GM12891 (cell line): ENCODE data around the gene BRIP1.
"Not testable (repeated sequence)": the region's sequence is repeated elsewhere in the genome, so short reads cannot be mapped to it uniquely, and the experiment has no call there.

ENCODE experiments used
- DNase-seq: peaks from one replicate; pipeline ENCODE4 v3.0.0; 2011; ENCODE audit warnings: low spot score; ENCODE audit not compliant: insufficient read length
- FAIRE-seq: peaks from 2 replicates; lab custom pipeline; 2011; peaks lifted over from hg19 to GRCh38; lab: Jason Lieb, UNC
- PAX5 ChIP-seq: IDR thresholded peaks from 2 replicates; pipeline ENCODE4 v1.6.1; 2011; ENCODE audit warnings: low read length, moderate library complexity, mild to moderate bottlenecking; ENCODE audit not compliant: insufficient read depth, severe bottlenecking
- POLR2A ChIP-seq: IDR thresholded peaks from 2 replicates; pipeline ENCODE4 v1.6.1; 2011; ENCODE audit warnings: low read depth, low read length, control low read depth
- POLR2AphosphoS5 ChIP-seq: IDR thresholded peaks from 2 replicates; pipeline ENCODE4 v1.6.1; 2011; ENCODE audit warnings: low read depth, low read length, control low read depth
- POU2F2 ChIP-seq: IDR thresholded peaks from 2 replicates; pipeline ENCODE4 v1.6.1; 2011; ENCODE audit warnings: low read depth, mild to moderate bottlenecking, control low read depth, low read length, moderate library complexity
- SPI1 ChIP-seq: IDR thresholded peaks from 2 replicates; pipeline ENCODE4 v1.6.1; 2011; ENCODE audit warnings: low read depth, low read length, control low read depth
- TAF1 ChIP-seq: IDR thresholded peaks from 2 replicates; pipeline ENCODE4 v1.6.1; 2011; ENCODE audit warnings: low read depth, low read length, control low read depth

Gene BRIP1

DNA sequence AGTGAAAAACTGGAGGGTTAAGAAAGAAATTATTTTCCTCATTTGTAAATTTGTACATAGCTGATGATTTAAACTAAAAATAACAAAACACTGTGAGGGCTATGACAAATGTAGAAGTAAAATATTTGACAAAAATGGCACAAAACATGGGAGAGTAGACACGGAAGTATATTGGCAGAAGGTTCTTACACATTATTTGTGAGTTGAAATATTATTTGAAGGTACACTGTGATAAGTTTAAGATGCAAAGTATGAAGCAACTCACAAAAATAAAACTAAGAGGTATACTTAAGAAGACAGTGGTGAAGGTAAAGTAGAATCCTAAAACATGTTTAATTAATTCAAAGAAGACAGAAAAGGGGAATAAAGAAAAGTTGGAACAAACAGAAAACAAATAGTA, 34.6 kb downstream of the BRIP1 start:
- TF ChIP-seq SPI1 (no peak), POLR2AphosphoS5 (no peak), POLR2A (no peak), PAX5 (no peak), TAF1 (no peak), POU2F2 (no peak)
- DNase-seq (no peak), FAIRE-seq (no peak)

DNA sequence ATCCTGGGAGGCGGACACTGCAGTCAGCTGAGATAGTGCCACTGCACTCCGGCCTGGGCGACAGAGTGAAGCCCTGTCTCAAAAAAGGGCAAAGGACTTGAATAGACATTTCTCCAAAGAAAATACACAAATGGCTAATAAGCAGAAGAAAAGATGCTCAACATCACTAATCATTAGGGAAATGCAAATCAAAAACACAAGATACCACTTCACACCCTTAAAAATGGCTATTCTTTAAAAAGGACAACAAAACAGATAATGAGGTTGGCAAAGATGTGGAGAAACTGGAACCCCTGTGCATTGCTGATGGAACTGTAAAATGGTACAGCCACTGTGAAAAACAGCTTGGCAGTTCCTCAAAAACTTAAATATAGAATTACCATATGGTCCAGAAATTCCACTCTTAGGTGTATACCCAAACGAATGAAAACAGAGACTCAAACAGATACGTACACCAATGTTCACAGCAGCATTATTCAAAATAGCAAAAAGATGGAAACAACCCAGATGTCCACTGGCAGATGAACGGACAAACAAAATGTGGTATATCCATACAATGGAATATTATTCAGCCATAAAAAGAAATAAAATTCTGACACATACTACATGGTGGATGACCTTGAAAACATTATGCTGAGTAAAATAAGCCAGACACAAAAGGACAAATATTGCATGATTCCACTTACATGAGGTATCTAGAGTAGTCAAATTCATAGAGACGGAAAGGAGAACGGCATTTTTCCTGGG, 35.5 kb downstream of the BRIP1 start:
- no peak for TF ChIP-seq POU2F2
- TF ChIP-seq PAX5 = no peak
- no peak for TF ChIP-seq POLR2AphosphoS5
- no peak for TF ChIP-seq SPI1
- no peak for TF ChIP-seq POLR2A
- TF ChIP-seq TAF1 = no peak
- FAIRE-seq = no peak
- no peak for DNase-seq

DNA sequence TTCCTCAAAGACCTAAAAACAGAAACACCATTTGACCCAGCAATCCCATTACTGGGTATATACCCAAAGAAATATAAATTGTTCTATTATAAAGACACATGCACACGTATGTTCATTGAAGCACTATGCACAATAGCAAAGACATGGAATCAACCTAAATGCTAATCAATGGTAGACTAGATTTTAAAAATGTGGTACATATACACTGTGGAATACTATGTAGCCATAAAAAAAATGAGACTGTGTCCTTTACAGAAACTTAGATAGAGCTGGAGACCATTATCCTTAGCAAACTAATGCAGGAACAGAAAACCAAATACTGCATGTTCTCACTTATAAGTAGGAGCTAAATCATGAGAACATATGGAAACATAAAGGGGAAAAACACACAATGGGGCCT, 36.5 kb downstream of the BRIP1 start:
- DNase-seq, FAIRE-seq: not testable (repeated sequence)

DNA sequence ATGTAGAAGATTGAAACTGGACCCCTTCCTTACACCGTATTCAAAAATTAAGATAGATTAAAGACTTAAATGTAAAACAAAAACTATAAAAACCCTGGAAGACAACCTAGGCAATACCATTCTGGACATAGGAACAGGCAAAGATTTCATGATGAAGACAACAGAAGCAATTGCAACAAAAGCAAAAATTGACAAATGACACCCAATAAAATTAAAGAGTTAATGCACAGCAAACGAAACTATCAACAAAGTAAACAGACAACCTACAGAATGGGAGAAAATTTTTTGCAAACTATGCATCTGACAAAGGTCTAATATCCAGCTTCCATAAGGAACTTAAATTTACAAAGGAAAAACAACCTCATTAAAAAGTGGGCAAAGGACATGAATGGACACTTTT, 37.1 kb downstream of the BRIP1 start:
- FAIRE-seq, DNase-seq: not testable (repeated sequence)

DNA sequence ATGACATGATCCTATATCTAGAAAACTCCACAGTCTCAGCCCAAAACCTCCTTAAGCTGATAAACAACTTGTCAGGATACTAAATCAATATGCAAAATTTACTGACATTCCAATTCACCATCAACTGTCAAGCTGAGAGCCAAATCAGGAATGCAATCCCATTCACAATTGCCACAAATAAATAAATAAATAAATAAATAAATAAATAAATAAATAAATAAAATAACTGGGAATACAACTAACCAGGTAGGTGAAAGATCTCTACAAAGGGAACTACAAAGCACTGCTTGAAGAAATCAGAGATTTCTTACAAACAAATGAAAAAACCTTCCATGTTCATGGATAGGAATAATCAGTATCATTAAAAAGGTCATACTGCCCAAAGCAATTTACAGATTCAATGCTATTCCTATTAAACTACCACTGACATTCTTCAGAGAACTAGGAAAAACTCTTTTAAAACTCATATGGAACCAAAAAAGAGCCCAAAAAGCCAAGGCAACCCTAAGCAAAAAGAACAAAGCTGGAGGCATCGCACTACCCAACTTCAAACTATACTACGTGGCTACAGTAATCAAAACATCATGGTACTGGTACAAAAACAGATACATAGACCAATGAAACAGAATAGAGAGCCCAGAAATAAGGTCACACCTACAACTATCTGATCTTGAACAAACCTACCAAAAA, 37.7 kb downstream of the BRIP1 start:
- DNase-seq (no peak), FAIRE-seq (no peak)
- no peak for TF ChIP-seq POLR2AphosphoS5
- no peak for TF ChIP-seq POLR2A
- no peak for TF ChIP-seq SPI1
- TF ChIP-seq POU2F2 = no peak
- TF ChIP-seq TAF1 = no peak
- TF ChIP-seq PAX5 = no peak

GRCh38 chr17:61822326-61823285, 40.7 kb downstream of the BRIP1 start:
- TF ChIP-seq PAX5 = no peak
- peak; percentile 48; the same call in 1 of the 2 replicates for TF ChIP-seq SPI1
- FAIRE-seq = no peak
- DNase-seq = no peak

DNA sequence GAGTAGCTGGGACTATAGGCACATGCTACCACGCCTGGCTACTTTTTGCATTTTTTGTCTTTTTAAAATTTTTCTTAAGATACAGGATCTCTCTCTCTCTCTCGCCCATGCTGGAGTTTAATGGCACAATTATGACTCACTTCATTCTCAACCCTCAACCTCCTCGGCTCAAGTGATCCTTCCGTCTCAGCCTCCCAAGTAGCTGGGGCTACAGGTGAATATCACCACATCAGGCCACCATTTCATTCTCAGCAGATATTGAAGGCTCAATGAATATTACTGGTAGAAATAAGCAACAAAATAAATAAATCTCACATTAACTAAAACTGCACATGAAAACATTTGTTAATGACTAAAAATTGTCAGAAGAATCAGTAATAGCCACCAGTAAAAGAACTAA, 41.7 kb downstream of the BRIP1 start:
- FAIRE-seq = no peak
- no peak for DNase-seq
- no peak for TF ChIP-seq SPI1
- no peak for TF ChIP-seq POU2F2
- TF ChIP-seq PAX5 = no peak
- TF ChIP-seq POLR2A = no peak
- TF ChIP-seq TAF1 = no peak
- no peak for TF ChIP-seq POLR2AphosphoS5

DNA sequence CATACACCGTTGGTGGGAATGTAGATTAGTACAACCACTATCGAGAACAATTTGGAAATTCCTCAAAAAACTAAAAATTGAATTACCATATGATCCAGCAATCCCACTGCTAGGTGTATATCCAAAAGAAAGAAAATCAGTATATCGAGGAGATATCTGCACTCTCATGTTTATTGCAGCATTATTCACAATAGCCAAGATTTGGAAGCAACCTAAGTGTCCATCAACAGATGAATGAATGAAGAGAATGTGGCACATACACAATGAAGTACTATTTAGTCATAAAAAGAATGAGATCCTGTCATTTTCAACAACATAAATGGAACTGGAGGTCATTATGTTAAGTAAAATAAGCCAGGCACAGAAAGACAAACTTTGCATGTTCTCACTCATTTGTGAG, 44.1 kb downstream of the BRIP1 start:
- DNase-seq, FAIRE-seq: not testable (repeated sequence)

GRCh38 chr17:61818225-61818624, 45.1 kb downstream of the BRIP1 start:
- DNase-seq = no peak
- no peak for FAIRE-seq
- no peak for TF ChIP-seq TAF1

- DNase-seq = no peak
- TF ChIP-seq TAF1 (no peak), POU2F2 (no peak), SPI1 (no peak), POLR2A (no peak), PAX5 (no peak), POLR2AphosphoS5 (no peak)
- no peak for FAIRE-seq
These were observed 45.9 kb downstream of the BRIP1 start for GRCh38 chr17:61817452-61817851.
